T-cell (primary cell): ENCODE data around the gene PPP1R9B. TPM values are rescaled to one million over a fixed set of nuclear protein-coding genes. Genes with fewer than 3 reads are reported as not detected.
A peak's percentile ranks its signal among the peaks of the same experiment; 100 is the strongest.

Experiments used
- ATAC-seq, 4 experiments: fragments of 200-7000 bp in 3 of 4; fragments of 150-1000 bp in 1 of 4; cut with Tn5 transposase; replicated peaks in 1 of 4; 1 replicate in 3 of 4; 2 replicates in 1 of 4; pipeline ENCODE4 v1.10.0; 2021; ENCODE audit warnings: moderate library complexity in 3 of 4, mild to moderate bottlenecking in 2 of 4, moderate number of reproducible peaks in 1 of 4
- CTCF ChIA-PET, 2 donors: fragments of 300-600 bp; sonication (Branson Sonifier 250); formaldehyde crosslinking; loops; one replicate each; lab custom pipeline; 2022; ENCODE audit warnings: antibody characterized with exemption in 2 of 2; lab: Charles Lee
- POLR2A ChIA-PET, 2 donors: fragments of 300-600 bp; sonication (Branson Sonifier 250); formaldehyde crosslinking; loops; one replicate each; lab custom pipeline; 2022; ENCODE audit warnings: antibody characterized with exemption in 2 of 2; lab: Charles Lee
- DNase-seq, 35 experiments: peaks; one replicate each; pipeline versions ENCODE4 v3.0.0 to v3.0.0-alpha.2; 2013 to 2023
- H3K27ac ChIP-seq: one replicate; pipeline ENCODE4 v1.5.1; 2013; ENCODE audit warnings: low read length
- H3K27me3 ChIP-seq, 2 experiments: replicated peaks in 1 of 2; 1 replicate in 1 of 2; 2 replicates in 1 of 2; pipeline versions ENCODE4 v1.6.1 to v1.7.0; 2013; ENCODE audit warnings: low read length in 1 of 2, mixed read lengths in 1 of 2; ENCODE audit not compliant: control insufficient read depth in 2 of 2, insufficient read depth in 2 of 2; ENCODE audit errors: extremely low read depth in 1 of 2
- H3K36me3 ChIP-seq, 2 donors: 1 replicate in 1 of 2; 2 replicates in 1 of 2; pipeline versions ENCODE4 v1.6.1 to v1.7.0; 2013; ENCODE audit warnings: low read length in 1 of 2; ENCODE audit not compliant: control insufficient read depth in 2 of 2, insufficient read depth in 1 of 2; ENCODE audit errors: extremely low read depth in 1 of 2
- H3K4me1 ChIP-seq, 2 experiments: 1 replicate in 1 of 2; 2 replicates in 1 of 2; pipeline versions ENCODE4 v1.6.1 to v1.7.0; 2013; ENCODE audit warnings: low read length in 2 of 2, mixed read lengths in 1 of 2; ENCODE audit not compliant: insufficient read depth in 2 of 2, control insufficient read depth in 1 of 2; ENCODE audit errors: extremely low read depth in 1 of 2
- H3K4me3 ChIP-seq, 2 donors: 1 replicate in 1 of 2; 2 replicates in 1 of 2; pipeline versions ENCODE4 v1.5.1 to v1.7.0; 2013; ENCODE audit warnings: mild to moderate bottlenecking in 2 of 2, low read length in 1 of 2, moderate library complexity in 1 of 2; ENCODE audit not compliant: control insufficient read depth in 1 of 2; ENCODE audit errors: extremely low read depth in 1 of 2
- H3K9me3 ChIP-seq: 2 replicates; pipeline ENCODE4 v1.7.0; 2013
- H3K27ac Mint-ChIP-seq, 2 donors: one replicate each; pipeline ENCODE4 v1.8.0; 2020 to 2021; ENCODE audit warnings: mild to moderate bottlenecking in 2 of 2, mixed read lengths in 2 of 2
- H3K27me3 Mint-ChIP-seq, 2 donors: one replicate each; pipeline ENCODE4 v1.8.0; 2021 to 2022; ENCODE audit warnings: mixed read lengths in 2 of 2
- H3K36me3 Mint-ChIP-seq: one replicate; pipeline ENCODE4 v1.8.0; 2021; ENCODE audit warnings: mixed read lengths
- H3K4me1 Mint-ChIP-seq, 3 donors: one replicate each; pipeline ENCODE4 v1.8.0; 2020 to 2022; ENCODE audit warnings: mixed read lengths in 3 of 3, mild to moderate bottlenecking in 1 of 3
- H3K4me3 Mint-ChIP-seq, 3 donors: one replicate each; pipeline ENCODE4 v1.8.0; 2020 to 2022; ENCODE audit warnings: mild to moderate bottlenecking in 3 of 3, mixed read lengths in 3 of 3, moderate library complexity in 3 of 3
- H3K9me3 Mint-ChIP-seq, 3 donors: one replicate each; pipeline ENCODE4 v1.8.0; 2020 to 2022; ENCODE audit warnings: mixed read lengths in 3 of 3
- WGBS: methylation state at CpG from one replicate; pipeline ENCODE4 v1.1.5; 2013; ENCODE audit warnings: missing lambda C conversion rate; ENCODE audit not compliant: insufficient coverage; 5-methylcytosine and 5-hydroxymethylcytosine counted together
- total RNA-seq, 35 experiments: library from RNA in 6 of 35; stranded (reverse) in 6 of 35; fragments of 120-200 nt in 1 of 35; gene quantifications; one replicate each; pipeline versions ENCODE4 v1.2.1 to v1.2.4 and lab custom pipeline; 2013 to 2026

Gene PPP1R9B
- total RNA-seq, 5 donors from 2014 or later (not counting 1 experiment from before 2014, with no cell fraction given), result 69.5 to 95.9 (median 91.3) TPM

DNA sequence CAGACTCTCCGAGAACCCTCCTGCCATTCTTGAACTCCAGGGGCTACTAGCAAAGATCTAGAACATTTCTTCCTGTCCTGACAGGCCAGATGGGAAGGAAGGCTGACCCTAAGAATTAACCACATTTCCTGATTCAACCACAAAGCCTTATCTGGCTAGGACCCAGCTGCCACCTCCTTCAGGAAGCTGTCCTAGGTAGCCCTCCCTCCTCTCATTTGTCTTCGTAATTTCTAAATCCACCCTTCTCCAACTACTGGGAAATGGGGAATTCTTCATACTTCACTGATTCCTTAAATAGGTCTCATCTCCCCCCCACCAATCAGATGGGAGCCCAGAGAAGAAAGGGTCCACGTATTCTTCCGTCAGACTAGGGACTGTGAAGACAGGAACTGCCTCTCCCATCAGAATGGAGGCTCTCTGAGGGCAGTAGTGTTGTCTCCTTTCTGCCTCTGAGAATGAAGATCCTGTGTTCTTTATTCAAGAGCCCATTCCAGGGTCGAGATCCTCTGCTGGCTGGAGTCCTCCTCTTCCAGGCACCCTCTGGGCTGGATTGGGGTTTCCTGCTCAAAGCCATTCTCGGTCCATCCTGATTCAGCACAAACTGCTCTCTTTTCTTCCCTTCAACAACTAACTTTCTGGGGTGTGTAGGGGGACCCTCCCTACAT is 22.6 kb downstream of the PPP1R9B start:
- ATAC-seq (no peak), DNase-seq (no peak)
- peaks cover 6 to 30% of the 10 kb centered on the region in 2 experiments for H3K4me1 ChIP-seq
- no peaks in the 10 kb centered on the region for H3K36me3 ChIP-seq
- POLR2A ChIA-PET, result no interaction called here
- no peaks in the 10 kb centered on the region for H3K9me3 ChIP-seq
- WGBS, result no CpG with 5 or more reads among the region's 6 CpGs
- no peak overlapping the region for H3K27ac Mint-ChIP-seq
- H3K9me3 Mint-ChIP-seq, result no peaks in the 10 kb centered on the region
- H3K27ac ChIP-seq, result no peak overlapping the region
- H3K27me3 ChIP-seq, result peaks cover 0 to 45% of the 10 kb centered on the region in 2 experiments
- H3K4me1 Mint-ChIP-seq, result peaks cover 23 to 36% (median 34%) of the 10 kb centered on the region in 3 donors
- H3K36me3 Mint-ChIP-seq, result no peaks in the 10 kb centered on the region
- peaks cover 12 to 13% of the 10 kb centered on the region in 2 donors for H3K27me3 Mint-ChIP-seq
- no peak overlapping the region for H3K4me3 ChIP-seq
- CTCF ChIA-PET, result no interaction called here
- H3K4me3 Mint-ChIP-seq, result no peak overlapping the region

DNA sequence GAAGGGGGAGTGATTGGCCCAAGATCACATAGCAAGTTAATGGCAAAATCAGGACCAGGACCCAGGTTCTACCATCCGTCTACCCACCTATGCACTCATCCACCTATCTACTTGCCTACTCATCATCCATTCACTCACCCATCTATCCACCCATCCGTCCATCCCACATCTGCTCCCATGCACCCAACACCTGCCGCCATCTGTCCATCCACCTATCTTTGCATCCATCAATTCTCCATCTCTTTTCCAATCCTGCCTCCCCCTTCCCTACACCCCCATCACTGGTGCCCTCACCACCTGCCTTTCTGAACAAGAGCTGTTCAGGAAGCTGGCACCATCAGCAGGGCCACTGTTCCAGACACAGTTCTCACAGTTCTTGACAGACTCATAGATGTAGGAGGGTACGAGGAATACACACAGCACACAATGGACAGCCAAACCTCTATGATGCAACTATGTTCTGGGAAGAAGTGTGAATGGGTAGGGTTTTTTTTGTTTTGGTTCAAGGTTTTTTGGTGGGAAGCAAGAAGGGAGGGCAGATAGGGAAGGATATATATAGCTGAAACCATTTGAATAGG is 25.0 kb downstream of the PPP1R9B start:
- ChIA-PET CTCF (interaction anchor here in 1 of 2 donors (0.5 to 1.0 kb wide), 3 partner anchors 91 to 810 kb away, joined by 3 to 6 read pairs (median 3); no protein-coding TSS in a partner anchor), POLR2A (interaction anchor here in 1 of 2 donors (0.6 kb wide), 1 partner anchor 11 kb away, joined by 3 read pairs; no protein-coding TSS in a partner anchor)
- Histone ChIP-seq H3K27ac (no peak overlapping the region), H3K9me3 (no peaks in the 10 kb centered on the region), H3K4me3 (no peak overlapping the region), H3K4me1 (peaks cover 2 to 23% of the 10 kb centered on the region in 2 experiments), H3K36me3 (no peaks in the 10 kb centered on the region), H3K27me3 (peaks cover 0 to 33% of the 10 kb centered on the region in 2 experiments)
- Mint-ChIP-seq H3K9me3 (no peaks in the 10 kb centered on the region), H3K4me1 (peaks cover 6 to 15% (median 14%) of the 10 kb centered on the region in 3 donors), H3K36me3 (no peaks in the 10 kb centered on the region), H3K27ac (peak overlapping the region in 1 of 2 donors; percentile 5), H3K27me3 (peaks cover 6 to 23% of the 10 kb centered on the region in 2 donors), H3K4me3 (no peak overlapping the region)
- DNase-seq (no peak), ATAC-seq (no peak)
- WGBS, result 100% methylated on average over 3 of the region's 4 CpGs

DNA sequence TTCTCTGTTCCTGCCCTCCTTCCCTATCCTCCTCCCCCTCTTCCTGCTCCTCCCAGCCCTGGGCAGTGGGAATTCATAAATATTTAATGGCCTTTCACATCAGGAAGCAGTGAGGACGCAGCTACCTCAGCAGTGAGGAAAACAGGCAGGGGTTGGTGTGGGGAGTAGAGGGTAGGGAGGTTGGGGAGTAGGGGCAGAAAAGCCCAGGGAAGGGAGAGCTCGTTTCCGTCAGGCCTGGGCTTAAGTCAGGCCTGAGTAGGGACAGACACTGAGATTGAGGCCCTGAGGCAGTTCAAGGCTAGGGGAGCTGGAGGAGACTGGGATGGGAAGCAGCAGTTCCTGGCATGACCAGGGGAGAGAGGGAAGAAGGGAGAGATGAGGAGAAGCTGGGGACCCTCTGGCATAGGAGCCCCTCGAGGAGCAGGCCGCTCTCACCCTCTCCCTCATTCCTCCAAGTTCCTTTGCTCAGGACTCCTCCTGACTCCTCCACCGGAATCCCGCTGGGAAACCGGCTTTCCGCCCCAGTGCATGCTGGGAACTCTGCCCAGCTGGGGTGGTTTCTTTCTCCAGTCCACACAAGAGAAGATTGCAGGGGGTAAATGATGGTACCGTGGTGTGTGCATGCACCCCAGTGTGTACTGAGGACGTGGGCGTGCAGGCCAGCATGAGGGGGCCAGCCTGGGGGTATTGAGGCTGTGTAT is 26.7 kb downstream of the PPP1R9B start:
- H3K9me3 ChIP-seq, result no peaks in the 10 kb centered on the region
- POLR2A ChIA-PET, result no interaction called here
- H3K36me3 ChIP-seq, result no peaks in the 10 kb centered on the region
- WGBS, result 81% methylated on average over 10 of the region's 12 CpGs
- no peak overlapping the region for H3K27ac ChIP-seq
- no peaks in the 10 kb centered on the region for H3K36me3 Mint-ChIP-seq
- peaks cover 4 to 10% (median 10%) of the 10 kb centered on the region in 3 donors for H3K4me1 Mint-ChIP-seq
- H3K9me3 Mint-ChIP-seq, result no peaks in the 10 kb centered on the region
- ATAC-seq (no peak), DNase-seq (no peak)
- no peak overlapping the region for H3K4me3 Mint-ChIP-seq
- no peak overlapping the region for H3K27ac Mint-ChIP-seq
- no peak overlapping the region for H3K4me3 ChIP-seq
- CTCF ChIA-PET, result interaction anchor here in 1 of 2 donors (1.2 kb wide), 1 partner anchor 15 kb away, joined by 3 read pairs; no protein-coding TSS in a partner anchor
- peaks cover 16 to 33% of the 10 kb centered on the region in 2 donors for H3K27me3 Mint-ChIP-seq
- H3K27me3 ChIP-seq, result peaks cover 0 to 24% of the 10 kb centered on the region in 2 experiments
- peaks cover 2 to 9% of the 10 kb centered on the region in 2 experiments for H3K4me1 ChIP-seq

DNA sequence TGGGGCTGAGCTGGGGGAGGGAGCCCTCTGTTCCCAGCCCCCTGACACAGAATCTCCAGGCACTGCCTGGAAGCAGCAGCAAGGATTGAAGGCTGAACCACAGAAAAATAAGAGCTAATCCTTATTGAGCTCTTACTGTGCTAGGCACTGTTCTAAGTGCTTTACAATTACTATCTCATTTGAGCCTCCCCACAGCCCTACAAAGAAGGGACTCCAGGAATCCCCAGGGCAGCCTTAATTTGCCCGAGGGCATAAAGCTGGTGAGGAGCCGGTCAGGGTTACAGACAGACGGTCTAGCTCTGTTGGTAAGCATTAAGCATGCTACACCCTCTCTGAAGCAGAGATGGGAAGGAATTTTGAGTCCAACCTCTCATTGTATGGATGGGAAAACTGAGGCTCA is 27.5 kb downstream of the PPP1R9B start:
- H3K27me3 ChIP-seq, result peaks cover 0 to 23% of the 10 kb centered on the region in 2 experiments
- H3K9me3 Mint-ChIP-seq, result no peaks in the 10 kb centered on the region
- peaks cover 0 to 4% of the 10 kb centered on the region in 2 experiments for H3K4me1 ChIP-seq
- no peaks in the 10 kb centered on the region for H3K9me3 ChIP-seq
- DNase-seq (no peak), ATAC-seq (no peak)
- peaks cover 0 to 5% (median 2%) of the 10 kb centered on the region in 3 donors for H3K4me1 Mint-ChIP-seq
- H3K27ac Mint-ChIP-seq, result no peak overlapping the region
- no peaks in the 10 kb centered on the region for H3K36me3 Mint-ChIP-seq
- H3K36me3 ChIP-seq, result no peaks in the 10 kb centered on the region
- ChIA-PET POLR2A (interaction anchor here in 1 of 2 donors (0.6 kb wide), 1 partner anchor 1152 kb away, joined by 4 read pairs; no protein-coding TSS in a partner anchor), CTCF (interaction anchor here in 1 of 2 donors (1.2 kb wide), 1 partner anchor 16 kb away, joined by 3 read pairs; no protein-coding TSS in a partner anchor)
- no peak overlapping the region for H3K27ac ChIP-seq
- WGBS, result 90% methylated on average over 2 of the region's 3 CpGs
- H3K4me3 ChIP-seq, result no peak overlapping the region
- no peak overlapping the region for H3K4me3 Mint-ChIP-seq
- peaks cover 18 to 27% of the 10 kb centered on the region in 2 donors for H3K27me3 Mint-ChIP-seq

DNA sequence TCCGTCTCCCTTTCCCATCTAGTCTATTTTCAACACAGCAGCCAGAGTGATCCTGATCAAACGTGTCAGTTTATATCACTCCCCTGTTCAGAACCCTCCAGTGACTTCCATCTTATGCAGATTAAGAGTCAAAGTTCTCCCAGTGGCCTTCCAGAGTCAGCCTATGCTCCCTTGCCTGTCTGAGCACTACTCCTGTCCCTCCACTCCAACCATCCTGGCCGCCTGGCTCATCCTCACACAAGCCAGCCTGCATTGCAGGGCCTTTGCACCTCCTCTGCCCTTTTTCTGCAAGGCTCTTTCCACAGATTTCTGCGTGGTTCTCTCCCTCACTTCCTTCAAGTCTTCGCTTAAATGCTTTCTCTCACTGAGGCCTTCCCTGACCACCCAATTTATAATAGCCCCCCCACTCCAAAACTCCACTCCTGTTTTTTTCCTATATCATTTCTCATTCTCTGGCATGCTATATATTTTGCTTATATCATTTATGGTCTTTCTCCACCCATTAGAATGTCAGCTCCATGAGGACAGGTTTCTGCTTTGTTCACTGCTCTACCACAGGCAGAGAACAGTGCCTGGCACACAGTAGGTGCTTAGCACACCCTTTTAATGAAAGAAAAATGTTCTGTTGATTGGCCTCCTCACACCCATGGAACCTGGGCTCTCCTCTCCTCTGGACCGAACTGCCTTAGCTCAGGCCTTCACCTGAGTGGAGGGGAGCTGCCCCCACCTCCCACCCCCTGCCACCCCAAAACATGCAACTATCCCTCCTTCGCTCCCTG is 29.8 kb downstream of the PPP1R9B start:
- peaks cover 34 to 37% of the 10 kb centered on the region in 2 donors for H3K27me3 Mint-ChIP-seq
- DNase-seq (no peak), ATAC-seq (no peak)
- Histone ChIP-seq H3K9me3 (no peaks in the 10 kb centered on the region), H3K27ac (no peak overlapping the region), H3K36me3 (no peaks in the 10 kb centered on the region), H3K4me1 (peaks cover 0 to 12% of the 10 kb centered on the region in 2 experiments), H3K4me3 (no peak overlapping the region), H3K27me3 (peaks cover 0 to 39% of the 10 kb centered on the region in 2 experiments)
- H3K4me3 Mint-ChIP-seq, result no peak overlapping the region
- no peaks in the 10 kb centered on the region for H3K36me3 Mint-ChIP-seq
- peaks cover 0 to 8% (median 6%) of the 10 kb centered on the region in 3 donors for H3K4me1 Mint-ChIP-seq
- POLR2A ChIA-PET, result no interaction called here
- CTCF ChIA-PET, result no interaction called here
- no peaks in the 10 kb centered on the region for H3K9me3 Mint-ChIP-seq
- WGBS, result 68% methylated on average over 5 of the region's 7 CpGs
- H3K27ac Mint-ChIP-seq, result no peak overlapping the region
